Neural progenitor cell (in vitro differentiated cells): ENCODE data around the gene UGT1A3. TPM values are rescaled to one million over a fixed set of nuclear protein-coding genes. Genes with fewer than 3 reads are reported as not detected.

Experiments
- DNase-seq: peaks from one replicate; pipeline ENCODE4 v3.0.0-alpha.2; 2016; ENCODE audit warnings: low spot score
- H2AFZ ChIP-seq: fragments of 200-600 bp; sonication (generic); replicated peaks from 2 replicates; pipeline ENCODE4 v1.6.1; 2016; ENCODE audit warnings: antibody characterized with exemption
- H3F3A ChIP-seq: fragments of 200-600 bp; sonication (generic); 2 replicates; pipeline ENCODE4 v1.6.1; 2016; ENCODE audit warnings: antibody characterized with exemption, low read depth
- H3K27ac ChIP-seq: fragments of 200-600 bp; sonication (generic); 2 replicates; pipeline ENCODE4 v1.5.1; 2016; ENCODE audit warnings: mild to moderate bottlenecking
- H3K27me3 ChIP-seq: fragments of 200-600 bp; sonication (generic); 2 replicates; pipeline ENCODE4 v1.6.1; 2016; ENCODE audit warnings: mild to moderate bottlenecking, moderate library complexity
- H3K36me3 ChIP-seq: fragments of 200-600 bp; sonication (generic); 2 replicates; pipeline ENCODE4 v1.5.1; 2016
- H3K4me1 ChIP-seq: fragments of 200-600 bp; sonication (generic); 2 replicates; pipeline ENCODE4 v1.6.1; 2016; ENCODE audit warnings: mixed run types
- H3K4me2 ChIP-seq: fragments of 200-600 bp; sonication (generic); 2 replicates; pipeline ENCODE4 v1.6.1; 2016
- H3K4me3 ChIP-seq: fragments of 200-600 bp; sonication (generic); 2 replicates; pipeline ENCODE4 v1.5.1; 2016
- H3K79me2 ChIP-seq: fragments of 200-600 bp; sonication (generic); 2 replicates; pipeline ENCODE4 v1.6.1; 2016; ENCODE audit warnings: low read depth
- H3K9ac ChIP-seq: fragments of 200-600 bp; sonication (generic); 2 replicates; pipeline ENCODE4 v1.6.1; 2016
- H3K9me3 ChIP-seq: fragments of 200-600 bp; sonication (generic); 2 replicates; pipeline ENCODE4 v1.5.1; 2016; ENCODE audit warnings: low read depth
- H4K20me1 ChIP-seq: fragments of 200-600 bp; sonication (generic); 2 replicates; pipeline ENCODE4 v1.6.1; 2016; ENCODE audit warnings: low read depth
- H3K27ac Mint-ChIP-seq: 3 replicates; pipeline ENCODE4 v1.8.0; 2021; ENCODE audit warnings: mixed read lengths
- H3K27me3 Mint-ChIP-seq: 2 replicates; pipeline ENCODE4 v1.8.0; 2022; ENCODE audit warnings: low read depth, mild to moderate bottlenecking, inconsistent platforms, moderate library complexity, mixed read lengths; ENCODE audit not compliant: insufficient read depth
- H3K36me3 Mint-ChIP-seq: 3 replicates; pipeline ENCODE4 v1.8.0; 2021; ENCODE audit warnings: mixed read lengths
- H3K4me1 Mint-ChIP-seq: 3 replicates; pipeline ENCODE4 v1.8.0; 2021; ENCODE audit warnings: mixed read lengths
- H3K4me3 Mint-ChIP-seq: 3 replicates; pipeline ENCODE4 v1.8.0; 2021; ENCODE audit warnings: mild to moderate bottlenecking, moderate library complexity, mixed read lengths
- H3K9me3 Mint-ChIP-seq: 3 replicates; pipeline ENCODE4 v1.8.0; 2020; ENCODE audit warnings: mixed read lengths
- CTCF ChIP-seq: fragments of 200-600 bp; sonication (generic); IDR thresholded peaks from 2 replicates; pipeline ENCODE4 v1.5.1; 2017; ENCODE audit warnings: antibody characterized with exemption, mild to moderate bottlenecking
- EZH2 ChIP-seq: fragments of 200-600 bp; sonication (generic); IDR thresholded peaks from 2 replicates; pipeline ENCODE4 v1.6.1; 2017; ENCODE audit warnings: antibody characterized with exemption, mild to moderate bottlenecking, moderate library complexity
- EZH2phosphoT487 ChIP-seq: fragments of 200-600 bp; sonication (generic); IDR thresholded peaks from 2 replicates; pipeline ENCODE4 v1.6.1; 2017; ENCODE audit warnings: antibody characterized with exemption
- total RNA-seq: library from RNA; depleted of rRNA; stranded (reverse); fragments of >200 nt; gene quantifications from 2 replicates; pipeline ENCODE4 v1.2.3, GENCODE V29; 2015; ENCODE audit warnings: low replicate concordance

UGT1A3 gene
- total RNA-seq, 1 donor from 2014 or later, result not detected

- Mint-ChIP-seq H3K27ac (no peak overlapping the region), H3K4me1 (no peaks in the 10 kb centered on the region), H3K27me3 (peaks cover 3% of the 10 kb centered on the region), H3K9me3 (peaks cover 14% of the 10 kb centered on the region), H3K4me3 (no peak overlapping the region), H3K36me3 (no peaks in the 10 kb centered on the region)
- no peaks in the 10 kb centered on the region for H3K79me2 ChIP-seq
- H3K4me1 ChIP-seq, result no peaks in the 10 kb centered on the region
- H3F3A ChIP-seq, result no peaks in the 10 kb centered on the region
- no peak for DNase-seq
- H3K27ac ChIP-seq, result no peak overlapping the region
- no peaks in the 10 kb centered on the region for H4K20me1 ChIP-seq
- H3K36me3 ChIP-seq, result no peaks in the 10 kb centered on the region
- H3K27me3 ChIP-seq, result no peaks in the 10 kb centered on the region
- H2AFZ ChIP-seq, result no peak overlapping the region
- no peak overlapping the region for H3K4me2 ChIP-seq
- H3K9me3 ChIP-seq, result no peaks in the 10 kb centered on the region
- H3K4me3 ChIP-seq, result no peak overlapping the region
- no peak overlapping the region for H3K9ac ChIP-seq
- no peak for TF ChIP-seq EZH2phosphoT487
- no peak for TF ChIP-seq CTCF
- TF ChIP-seq EZH2, result no peak
These were observed 70.3 kb downstream of the UGT1A3 start for GRCh38 chr2:233799087-233799665.

GRCh38 chr2:233799716-233800115 is 70.9 kb downstream of the UGT1A3 start:
- no peak overlapping the region for H3K27ac ChIP-seq
- no peaks in the 10 kb centered on the region for H3K9me3 ChIP-seq
- H3F3A ChIP-seq, result no peaks in the 10 kb centered on the region
- Mint-ChIP-seq H3K4me3 (no peak overlapping the region), H3K27me3 (peaks cover 4% of the 10 kb centered on the region), H3K27ac (no peak overlapping the region), H3K36me3 (no peaks in the 10 kb centered on the region), H3K4me1 (no peaks in the 10 kb centered on the region), H3K9me3 (peaks cover 16% of the 10 kb centered on the region)
- no peak overlapping the region for H3K9ac ChIP-seq
- TF ChIP-seq CTCF (no peak), EZH2phosphoT487 (no peak), EZH2 (no peak)
- H3K27me3 ChIP-seq, result no peaks in the 10 kb centered on the region
- no peak overlapping the region for H3K4me2 ChIP-seq
- H2AFZ ChIP-seq, result no peak overlapping the region
- H3K79me2 ChIP-seq, result no peaks in the 10 kb centered on the region
- H3K4me1 ChIP-seq, result no peaks in the 10 kb centered on the region
- no peak overlapping the region for H3K4me3 ChIP-seq
- no peaks in the 10 kb centered on the region for H3K36me3 ChIP-seq
- H4K20me1 ChIP-seq, result no peaks in the 10 kb centered on the region
- DNase-seq, result no peak

GRCh38 chr2:233800208-233800607 is 71.4 kb downstream of the UGT1A3 start:
- Mint-ChIP-seq H3K27ac (no peak overlapping the region), H3K9me3 (peaks cover 16% of the 10 kb centered on the region), H3K4me3 (no peak overlapping the region), H3K36me3 (no peaks in the 10 kb centered on the region), H3K4me1 (no peaks in the 10 kb centered on the region), H3K27me3 (peaks cover 4% of the 10 kb centered on the region)
- Histone ChIP-seq H3F3A (no peaks in the 10 kb centered on the region), H3K36me3 (no peaks in the 10 kb centered on the region), H2AFZ (no peak overlapping the region), H3K27me3 (no peaks in the 10 kb centered on the region), H3K4me2 (no peak overlapping the region), H3K4me3 (no peak overlapping the region), H3K4me1 (no peaks in the 10 kb centered on the region), H3K9ac (no peak overlapping the region), H3K27ac (no peak overlapping the region), H3K9me3 (no peaks in the 10 kb centered on the region), H3K79me2 (no peaks in the 10 kb centered on the region), H4K20me1 (no peaks in the 10 kb centered on the region)
- TF ChIP-seq EZH2 (no peak), EZH2phosphoT487 (no peak), CTCF (no peak)
- DNase-seq, result no peak
